NCI-H128 (cell line): ENCODE measurements around the gene USB1.

Source experiments
- DNase-seq: peaks from one replicate; lab custom pipeline; 2025; ENCODE audit not compliant: unreplicated experiment; lab: John Stamatoyannopoulos, UW

Gene USB1

GRCh38 chr16:58000706-58001676 lies at the start of gene USB1:
Gene USB1, plus strand, starts transcription at chr16:58001407. Its CDS starts 77 bp downstream, at chr16:58001484.
- DNase-seq = peak; percentile 54

GRCh38 chr16:57952909-57953308 lies 48.3 kb upstream of the USB1 start:
- no peak for DNase-seq

GRCh38 chr16:57953857-57954256 lies 47.4 kb upstream of the USB1 start:
- DNase-seq = no peak

GRCh38 chr16:57955572-57956188 lies 45.5 kb upstream of the USB1 start:
- no peak for DNase-seq

- no peak for DNase-seq
Measured at GRCh38 chr16:57956270-57956808, 44.9 kb upstream of the USB1 start.

GRCh38 chr16:57956924-57957672 lies 44.1 kb upstream of the USB1 start:
- no peak for DNase-seq

GRCh38 chr16:57957673-57958392 lies 43.4 kb upstream of the USB1 start:
- DNase-seq = no peak

GRCh38 chr16:57958544-57958943 lies 42.7 kb upstream of the USB1 start:
- no peak for DNase-seq

GRCh38 chr16:57959121-57959520 lies 42.1 kb upstream of the USB1 start:
- no peak for DNase-seq

- DNase-seq = no peak
Measured at GRCh38 chr16:57959804-57960203, 41.4 kb upstream of the USB1 start.

- DNase-seq = no peak
Measured at GRCh38 chr16:57960310-57960709, 40.9 kb upstream of the USB1 start.

- DNase-seq = no peak
Measured at GRCh38 chr16:57960826-57961472, 40.3 kb upstream of the USB1 start.

GRCh38 chr16:57961538-57961937 lies 39.7 kb upstream of the USB1 start:
- DNase-seq = no peak

- no peak for DNase-seq
Measured at GRCh38 chr16:57962046-57962445, 39.2 kb upstream of the USB1 start.

- DNase-seq = no peak
Measured at GRCh38 chr16:57962756-57963155, 38.5 kb upstream of the USB1 start.

GRCh38 chr16:57964157-57964700 lies 37.0 kb upstream of the USB1 start:
- DNase-seq = no peak

GRCh38 chr16:57966204-57966771 lies 34.9 kb upstream of the USB1 start:
- no peak for DNase-seq

GRCh38 chr16:57966986-57967385 lies 34.2 kb upstream of the USB1 start:
- DNase-seq = no peak

GRCh38 chr16:57967916-57968315 lies 33.3 kb upstream of the USB1 start:
- no peak for DNase-seq
